Loucy (cell line): ENCODE measurements around the gene NPVF.

Source experiments
- H2AFZ ChIP-seq: fragments of 200-600 bp; sonication (generic); 2 replicates; pipeline ENCODE4 v1.6.0; 2016; ENCODE audit warnings: antibody characterized with exemption, mild to moderate bottlenecking, low read length, moderate library complexity
- H3F3A ChIP-seq: fragments of 200-600 bp; 2 replicates; pipeline ENCODE4 v1.6.0; 2016; ENCODE audit warnings: antibody characterized with exemption, low read depth, mild to moderate bottlenecking
- H3K27me3 ChIP-seq: fragments of 200-600 bp; sonication (generic); 2 replicates; pipeline ENCODE4 v1.6.1; 2014; ENCODE audit warnings: low read length, mild to moderate bottlenecking; ENCODE audit not compliant: insufficient read depth, poor library complexity, severe bottlenecking
- H3K36me3 ChIP-seq: fragments of 200-600 bp; sonication (generic); 2 replicates; pipeline ENCODE4 v1.6.1; 2016; ENCODE audit warnings: low read length; ENCODE audit not compliant: insufficient read depth
- H3K4me1 ChIP-seq: fragments of 200-600 bp; sonication (generic); 2 replicates; pipeline ENCODE4 v1.5.1; 2014; ENCODE audit warnings: low read length, mild to moderate bottlenecking; ENCODE audit not compliant: insufficient read depth, poor library complexity, severe bottlenecking
- H3K4me2 ChIP-seq: fragments of 200-600 bp; sonication (generic); 2 replicates; pipeline ENCODE4 v1.6.0; 2014; ENCODE audit warnings: antibody characterized with exemption, low read length, low read depth, mild to moderate bottlenecking; ENCODE audit not compliant: poor library complexity, severe bottlenecking
- H3K4me3 ChIP-seq: fragments of 200-600 bp; sonication (generic); 2 replicates; pipeline ENCODE4 v1.5.1; 2014; ENCODE audit warnings: low read length, mild to moderate bottlenecking, mixed read lengths; ENCODE audit not compliant: poor library complexity, severe bottlenecking
- H3K79me2 ChIP-seq: fragments of 200-600 bp; sonication (generic); 2 replicates; pipeline ENCODE4 v1.6.1; 2014; ENCODE audit warnings: low read length; ENCODE audit not compliant: insufficient read depth
- H3K9ac ChIP-seq: fragments of 200-600 bp; sonication (generic); 2 replicates; pipeline ENCODE4 v1.6.0; 2014; ENCODE audit warnings: mild to moderate bottlenecking, low read depth, low read length, moderate library complexity; ENCODE audit not compliant: poor library complexity, severe bottlenecking
- H3K9me2 ChIP-seq: fragments of 200-600 bp; sonication (generic); replicated peaks from 2 replicates; pipeline ENCODE4 v1.6.1; 2016; ENCODE audit warnings: low read depth, low read length, mixed read lengths
- H3K9me3 ChIP-seq: fragments of 200-600 bp; sonication (generic); 2 replicates; pipeline ENCODE4 v1.6.1; 2014; ENCODE audit warnings: mild to moderate bottlenecking, antibody characterized with exemption, low read length, low read depth; ENCODE audit not compliant: insufficient read depth
- H4K20me1 ChIP-seq: fragments of 200-600 bp; sonication (generic); 2 replicates; pipeline ENCODE4 v1.6.0; 2014; ENCODE audit warnings: antibody characterized with exemption, low read length, mild to moderate bottlenecking; ENCODE audit not compliant: insufficient read depth, poor library complexity, severe bottlenecking
- EZH2phosphoT487 ChIP-seq: fragments of 200-600 bp; IDR thresholded peaks from 2 replicates; pipeline ENCODE4 v1.6.1; 2018; ENCODE audit warnings: antibody characterized with exemption, mild to moderate bottlenecking, moderate library complexity, borderline replicate concordance
- TF ChIP-seq, protein P1 (sequence below): fragments of 200-600 bp; sonication (generic); conservative IDR thresholded peaks from 2 replicates; pipeline ENCODE4 v1.5.1; 2014; ENCODE audit warnings: mild to moderate bottlenecking, antibody characterized with exemption, low read length

NPVF gene

GRCh38 chr7:25234336-25234735 lies 6.0 kb upstream of the NPVF start:
- Histone ChIP-seq H3K9me2 (no peaks in the 10 kb centered on the region), H3K4me2 (no peak overlapping the region), H2AFZ (no peak overlapping the region), H3K9ac (no peak overlapping the region), H3K4me1 (no peaks in the 10 kb centered on the region), H3K79me2 (no peaks in the 10 kb centered on the region), H3K36me3 (no peaks in the 10 kb centered on the region), H4K20me1 (no peaks in the 10 kb centered on the region), H3K27me3 (no peaks in the 10 kb centered on the region), H3F3A (no peaks in the 10 kb centered on the region), H3K9me3 (no peaks in the 10 kb centered on the region), H3K4me3 (no peak overlapping the region)
- TF ChIP-seq, protein P1, sequence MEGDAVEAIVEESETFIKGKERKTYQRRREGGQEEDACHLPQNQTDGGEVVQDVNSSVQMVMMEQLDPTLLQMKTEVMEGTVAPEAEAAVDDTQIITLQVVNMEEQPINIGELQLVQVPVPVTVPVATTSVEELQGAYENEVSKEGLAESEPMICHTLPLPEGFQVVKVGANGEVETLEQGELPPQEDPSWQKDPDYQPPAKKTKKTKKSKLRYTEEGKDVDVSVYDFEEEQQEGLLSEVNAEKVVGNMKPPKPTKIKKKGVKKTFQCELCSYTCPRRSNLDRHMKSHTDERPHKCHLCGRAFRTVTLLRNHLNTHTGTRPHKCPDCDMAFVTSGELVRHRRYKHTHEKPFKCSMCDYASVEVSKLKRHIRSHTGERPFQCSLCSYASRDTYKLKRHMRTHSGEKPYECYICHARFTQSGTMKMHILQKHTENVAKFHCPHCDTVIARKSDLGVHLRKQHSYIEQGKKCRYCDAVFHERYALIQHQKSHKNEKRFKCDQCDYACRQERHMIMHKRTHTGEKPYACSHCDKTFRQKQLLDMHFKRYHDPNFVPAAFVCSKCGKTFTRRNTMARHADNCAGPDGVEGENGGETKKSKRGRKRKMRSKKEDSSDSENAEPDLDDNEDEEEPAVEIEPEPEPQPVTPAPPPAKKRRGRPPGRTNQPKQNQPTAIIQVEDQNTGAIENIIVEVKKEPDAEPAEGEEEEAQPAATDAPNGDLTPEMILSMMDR, result no peak
- no peak for TF ChIP-seq EZH2phosphoT487

- Histone ChIP-seq H3K27me3 (no peaks in the 10 kb centered on the region), H4K20me1 (no peaks in the 10 kb centered on the region), H3K79me2 (no peaks in the 10 kb centered on the region), H3K36me3 (no peaks in the 10 kb centered on the region), H2AFZ (no peak overlapping the region), H3K9ac (no peak overlapping the region), H3K4me2 (no peak overlapping the region), H3K4me1 (no peaks in the 10 kb centered on the region), H3K9me3 (no peaks in the 10 kb centered on the region), H3F3A (no peaks in the 10 kb centered on the region), H3K4me3 (no peak overlapping the region), H3K9me2 (no peaks in the 10 kb centered on the region)
- TF ChIP-seq EZH2phosphoT487, result no peak
- TF ChIP-seq, protein P1, result no peak
Observed at GRCh38 chr7:25223206-25223605, 5.1 kb downstream of the NPVF start.

DNA sequence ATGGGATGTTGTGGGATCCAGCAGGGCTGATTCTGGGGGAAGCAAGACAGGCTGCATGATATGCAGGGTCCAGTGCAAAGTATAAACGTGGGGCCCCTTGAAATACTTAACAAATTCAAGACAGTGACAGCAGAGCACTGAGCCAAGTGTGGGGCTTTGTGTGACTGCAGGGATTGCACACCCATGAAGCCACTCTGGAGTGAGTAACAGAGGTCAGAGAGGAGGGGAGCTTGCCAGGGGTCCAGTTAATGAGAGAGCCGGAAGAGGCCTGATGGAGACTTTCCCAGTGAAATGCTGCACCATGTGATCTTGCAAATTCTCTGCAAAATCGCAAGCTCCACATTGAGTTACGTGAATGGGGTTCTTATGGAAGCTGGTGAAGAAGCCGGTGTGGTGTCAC lies 5.6 kb downstream of the NPVF start:
- no peaks in the 10 kb centered on the region for H3F3A ChIP-seq
- no peaks in the 10 kb centered on the region for H3K4me1 ChIP-seq
- H3K9ac ChIP-seq, result no peak overlapping the region
- TF ChIP-seq EZH2phosphoT487, result no peak
- no peak overlapping the region for H3K4me2 ChIP-seq
- H4K20me1 ChIP-seq, result no peaks in the 10 kb centered on the region
- no peaks in the 10 kb centered on the region for H3K9me3 ChIP-seq
- no peak overlapping the region for H2AFZ ChIP-seq
- no peaks in the 10 kb centered on the region for H3K36me3 ChIP-seq
- H3K4me3 ChIP-seq, result no peak overlapping the region
- H3K27me3 ChIP-seq, result no peaks in the 10 kb centered on the region
- H3K79me2 ChIP-seq, result no peaks in the 10 kb centered on the region
- no peaks in the 10 kb centered on the region for H3K9me2 ChIP-seq

DNA sequence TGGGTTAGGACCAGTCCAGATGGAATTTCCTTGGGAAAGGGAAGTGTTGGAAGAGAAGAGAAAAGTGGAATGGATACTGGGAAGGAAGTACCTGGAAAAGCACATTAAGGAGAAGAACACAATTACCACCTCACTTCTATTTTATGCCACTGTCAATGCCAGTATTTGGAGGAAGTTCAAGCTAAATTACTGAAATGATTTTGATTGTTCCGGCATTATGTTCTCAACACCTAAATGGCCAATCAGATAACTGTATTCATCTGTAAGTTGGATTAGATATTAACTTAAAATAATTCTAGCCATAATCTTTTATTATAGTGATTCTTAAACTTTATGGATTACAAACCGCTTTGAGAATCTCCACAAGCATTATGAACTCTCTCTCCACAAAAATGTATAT lies 7.3 kb downstream of the NPVF start:
- Histone ChIP-seq H3K27me3 (no peaks in the 10 kb centered on the region), H3K36me3 (no peaks in the 10 kb centered on the region), H3K4me2 (no peak overlapping the region), H3K4me1 (no peaks in the 10 kb centered on the region), H3K9me3 (no peaks in the 10 kb centered on the region), H3K9me2 (no peaks in the 10 kb centered on the region), H3K79me2 (no peaks in the 10 kb centered on the region), H3K9ac (no peak overlapping the region), H3K4me3 (no peak overlapping the region), H3F3A (no peaks in the 10 kb centered on the region), H4K20me1 (no peaks in the 10 kb centered on the region), H2AFZ (no peak overlapping the region)
- TF ChIP-seq, protein P1, result no peak
- TF ChIP-seq EZH2phosphoT487, result no peak
